HepG2 (cell line): ENCODE data around the gene PLET1. TPM values are rescaled to one million over a fixed set of nuclear protein-coding genes. Genes with fewer than 3 reads are reported as not detected.

Experiments
- ATAC-seq: fragments of 200-7000 bp; cut with Tn5 transposase; 3 replicates; pipeline ENCODE4 v1.9.1; 2020; ENCODE audit warnings: mild to moderate bottlenecking, moderate library complexity
- BruUV-seq: library from RNA; stranded (reverse); fragments of 400-500 nt; replicated peaks from 2 replicates; lab custom pipeline; 2021; lab: Mats Ljungman, UMichigan
- CTCF ChIA-PET: fragments of 300-600 bp; formaldehyde crosslinking; extraction: SDS; loops from one replicate; lab custom pipeline; 2021; ENCODE audit warnings: low total read pairs, inconsistent platforms, low intra/inter-chr PET ratio; lab: Yijun Ruan, JAX
- POLR2A ChIA-PET: fragments of 350-600 bp; sonication (Branson Sonifier 250); formaldehyde crosslinking; loops from one replicate; lab custom pipeline; 2020; ENCODE audit warnings: antibody characterized with exemption, inconsistent platforms; lab: Yijun Ruan, JAX
- DNase-seq: peaks from one replicate; pipeline ENCODE4 v3.0.0-alpha.2; 2015; ENCODE audit warnings: low spot score
- FAIRE-seq: peaks from 3 replicates; lab custom pipeline; 2011; peaks lifted over from hg19 to GRCh38; lab: Jason Lieb, UNC
- H2AFZ ChIP-seq: one replicate; pipeline ENCODE4 v1.6.1; 2011; ENCODE audit warnings: low read length, inconsistent platforms
- H3K27ac ChIP-seq: fragments of 300-600 bp; 3 replicates; pipeline ENCODE4 v1.8.0; 2011; ENCODE audit warnings: mixed run types, mild to moderate bottlenecking, mixed read lengths, low read length, inconsistent platforms; ENCODE audit not compliant: insufficient read depth; ENCODE audit errors: extremely low read length
- H3K27me3 ChIP-seq, 2 experiments: fragments of 200-600 bp in 1 of 2; 2 replicates in 1 of 2; 3 replicates in 1 of 2; pipeline versions ENCODE4 v1.6.0 to v1.8.0; 2011; ENCODE audit warnings: low read length in 2 of 2, mild to moderate bottlenecking in 2 of 2, moderate library complexity in 2 of 2, inconsistent platforms in 1 of 2; ENCODE audit not compliant: insufficient read depth in 2 of 2, control insufficient read depth in 1 of 2
- H3K36me3 ChIP-seq, 2 experiments: fragments of 200-600 bp in 1 of 2; replicated peaks in 1 of 2; 2 replicates in 1 of 2; 3 replicates in 1 of 2; pipeline versions ENCODE4 v1.5.1 to v1.8.0; 2011; ENCODE audit warnings: low read length in 2 of 2, inconsistent platforms in 1 of 2; ENCODE audit not compliant: insufficient read depth in 2 of 2, control insufficient read depth in 1 of 2
- H3K4me1 ChIP-seq: 2 replicates; pipeline ENCODE4 v1.5.1; 2012; ENCODE audit warnings: low read length, inconsistent platforms; ENCODE audit not compliant: insufficient read depth
- H3K4me2 ChIP-seq: 2 replicates; pipeline ENCODE4 v1.6.0; 2011; ENCODE audit warnings: low read depth, low read length, inconsistent platforms
- H3K4me3 ChIP-seq, 3 experiments: fragments of 200-600 bp in 1 of 3; sonication (generic), shearing (Covaris generic) in 1 of 3; replicated peaks in 1 of 3; 2 replicates each; pipeline ENCODE4 v1.5.1; 2011 to 2016; ENCODE audit warnings: low read length in 3 of 3, inconsistent platforms in 2 of 3, low read depth in 2 of 3, mild to moderate bottlenecking in 2 of 3, control low read depth in 1 of 3, mixed read lengths in 1 of 3; ENCODE audit not compliant: insufficient read depth in 1 of 3
- H3K79me2 ChIP-seq: one replicate; pipeline ENCODE4 v1.6.1; 2011; ENCODE audit warnings: low read length, inconsistent platforms; ENCODE audit not compliant: insufficient read depth
- H3K9ac ChIP-seq: 2 replicates; pipeline ENCODE4 v1.6.0; 2011; ENCODE audit warnings: mild to moderate bottlenecking, low read depth, low read length, inconsistent platforms; ENCODE audit not compliant: insufficient read depth
- H3K9me3 ChIP-seq: 2 replicates; pipeline ENCODE4 v1.5.1; 2012; ENCODE audit warnings: mild to moderate bottlenecking, low read length
- H4K20me1 ChIP-seq: 2 replicates; pipeline ENCODE4 v1.6.0; 2011; ENCODE audit warnings: inconsistent platforms, mild to moderate bottlenecking, low read length, moderate library complexity; ENCODE audit not compliant: insufficient read depth
- GATAD2A ChIP-seq: IDR thresholded peaks from 2 replicates; pipeline ENCODE4 v1.6.1; 2016
- HNF4A ChIP-seq: sonication (generic); formaldehyde crosslinking; IDR thresholded peaks from 2 replicates; pipeline ENCODE4 v1.4.0; 2020; ENCODE audit warnings: missing genetic modification reagents
- KAT2B ChIP-seq: fragments of 150-350 bp; IDR thresholded peaks from 2 replicates; pipeline ENCODE4 v1.6.1; 2014; ENCODE audit warnings: low read depth, low read length, borderline replicate concordance
- MIXL1 ChIP-seq: IDR thresholded peaks from 2 replicates; pipeline ENCODE4 v1.6.1; 2016
- RAD21 ChIP-seq: fragments of 450-650 bp; formaldehyde crosslinking; IDR thresholded peaks from 2 replicates; pipeline ENCODE4 v1.5.0; 2020; ENCODE audit warnings: mild to moderate bottlenecking
- RXRB ChIP-seq: IDR thresholded peaks from 2 replicates; pipeline ENCODE4 v1.6.1; 2016; ENCODE audit warnings: borderline replicate concordance, missing genetic modification reagents, missing compliant biosample characterization
- SMC3 ChIP-seq: IDR thresholded peaks from 2 replicates; pipeline ENCODE4 v1.6.1; 2011; ENCODE audit warnings: low read length, improper control_type of control experiment
- SNRNP70 ChIP-seq: fragments of 200-400 bp; formaldehyde crosslinking; IDR thresholded peaks from 2 replicates; pipeline ENCODE4 v1.6.1; 2017; ENCODE audit warnings: mild to moderate bottlenecking, low read depth, low read length, moderate library complexity
- STAG1 ChIP-seq: sonication (generic); formaldehyde crosslinking; IDR thresholded peaks from 2 replicates; pipeline ENCODE4 v1.4.0; 2020; ENCODE audit warnings: missing genetic modification reagents
- ZNF432 ChIP-seq: sonication (generic); formaldehyde crosslinking; IDR thresholded peaks from 2 replicates; pipeline ENCODE4 v1.5.0; 2020; ENCODE audit warnings: missing genetic modification reagents, mild to moderate bottlenecking, borderline replicate concordance
- ZNF816 ChIP-seq: sonication (generic); formaldehyde crosslinking; IDR thresholded peaks from 2 replicates; pipeline ENCODE4 v1.8.0; 2022; ENCODE audit warnings: missing genetic modification reagents, mild to moderate bottlenecking, borderline replicate concordance
- ZSCAN12 ChIP-seq: sonication (generic); formaldehyde crosslinking; IDR thresholded peaks from 2 replicates; pipeline ENCODE4 v1.9.0; 2021; ENCODE audit warnings: mild to moderate bottlenecking, missing genetic modification reagents
- WGBS: methylation state at CpG from one replicate; pipeline ENCODE4 v1.1.6; 2017; ENCODE audit warnings: low lambda C conversion rate; 5-methylcytosine and 5-hydroxymethylcytosine counted together
- in situ Hi-C: cut with HindIII; loops from 2 replicates; pipeline ENCODE4 v1.10.0; 2017; ENCODE audit warnings: low pct_unique_long_range_greater_than_20kb; ENCODE audit not compliant: extremely low pct_ligation_motif_present
- intact Hi-C: fragments of 100-400 bp; cut with micrococcal nuclease; formaldehyde crosslinking; loops from one replicate; pipeline ENCODE4 v1.10.0; 2022; ENCODE audit not compliant: unreplicated experiment
- polyA plus RNA-seq, 8 experiments: library from polyadenylated mRNA; depleted of rRNA in 3 of 8; stranded (reverse) in 7 of 8; unstranded in 1 of 8; fragments of >200 nt; fragmentation: Illumina TruSeq in 4 of 8; extraction: Trizol in 4 of 8; gene quantifications; 2 replicates each; pipeline versions ENCODE4 v1.2.1 to v1.2.3, GENCODE V29; 2011 to 2016; ENCODE audit warnings: low read depth in 4 of 8, missing spikeins in 1 of 8, mixed read lengths in 1 of 8; ENCODE audit not compliant: insufficient read depth in 1 of 8
- total RNA-seq, 5 experiments: library from RNA; depleted of rRNA; stranded (reverse); fragments of >200 nt; fragmentation: Illumina TruSeq; extraction: Trizol; gene quantifications; 2 replicates each; pipeline ENCODE4 v1.2.3, GENCODE V29; 2016; ENCODE audit warnings: low read depth in 1 of 5
- TF ChIP-seq, protein P1 (sequence below): sonication (generic); formaldehyde crosslinking; IDR thresholded peaks from 2 replicates; pipeline ENCODE4 v1.5.0; 2020; ENCODE audit warnings: mild to moderate bottlenecking, missing genetic modification reagents, moderate library complexity
- TF ChIP-seq, protein P2 (sequence below): sonication (generic); formaldehyde crosslinking; IDR thresholded peaks from 2 replicates; pipeline ENCODE4 v1.4.0; 2020; ENCODE audit warnings: missing genetic modification reagents, borderline replicate concordance
- TF ChIP-seq, protein P3 (sequence below), 2 experiments: sonication (generic) in 1 of 2; formaldehyde crosslinking in 1 of 2; IDR thresholded peaks; 2 replicates each; pipeline versions ENCODE4 v1.4.0 to v1.6.1; 2018 to 2020; ENCODE audit warnings: missing genetic modification reagents in 2 of 2, borderline replicate concordance in 1 of 2, low read depth in 1 of 2, mild to moderate bottlenecking in 1 of 2, missing biosample characterization in 1 of 2

Gene PLET1
- total and polyA plus RNA-seq, 2 of the 13 experiments (the other 11 are each of a cell fraction or from before 2014, with no cell fraction given), result not detected

DNA sequence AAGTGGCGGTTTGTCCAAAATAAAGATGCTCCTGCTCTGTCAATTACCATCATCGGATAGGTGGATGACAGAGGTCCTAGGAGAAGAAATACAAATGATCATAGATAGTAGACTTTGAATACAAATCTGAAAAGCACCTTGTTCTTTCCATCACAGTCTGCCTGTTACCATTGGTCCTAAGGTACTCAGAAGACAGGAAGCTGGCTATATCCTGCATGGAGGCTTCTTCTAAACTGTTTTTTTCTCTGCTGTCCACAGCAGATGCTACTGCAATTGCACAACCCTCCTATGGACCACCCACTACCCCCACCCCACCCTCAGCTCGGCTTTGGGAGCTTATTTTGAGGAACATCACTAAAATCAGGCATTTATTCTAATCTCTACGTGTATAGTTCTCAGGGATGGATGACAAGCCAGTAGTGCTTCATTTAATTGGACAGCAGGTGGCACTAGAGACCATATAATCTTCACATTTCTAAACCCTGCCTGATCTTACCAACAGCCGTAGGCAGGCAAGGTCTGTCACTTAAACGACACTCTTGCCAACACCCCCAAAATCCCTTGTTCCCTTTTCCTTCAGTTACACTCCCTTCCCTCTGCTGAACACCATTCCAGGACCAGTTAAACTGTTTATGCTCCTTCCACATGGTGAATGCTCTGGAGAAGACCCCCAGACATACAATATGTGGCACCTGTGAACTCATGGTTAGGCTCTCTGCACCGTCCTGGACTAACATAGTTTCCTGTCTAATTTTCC is 41.0 kb downstream of the PLET1 start:
- Histone ChIP-seq H3K27me3 (no peaks in the 10 kb centered on the region), H3K27ac (no peak overlapping the region), H3K36me3 (no peaks in the 10 kb centered on the region), H3K4me1 (peaks cover 46% of the 10 kb centered on the region), H3K4me2 (peak overlapping the region; percentile 48), H3K9ac (no peak overlapping the region), H3K4me3 (no peak overlapping the region), H4K20me1 (no peaks in the 10 kb centered on the region), H2AFZ (no peak overlapping the region), H3K9me3 (no peaks in the 10 kb centered on the region), H3K79me2 (no peaks in the 10 kb centered on the region)
- ATAC-seq, result peak; percentile 93
- intact Hi-C loops (loop anchor here (1.0 to 10.0 kb wide), 5 partner anchors 61 to 1065 kb away; no protein-coding TSS in a partner anchor), in situ Hi-C loops (loop anchor here (5.0 to 10.0 kb wide), 3 partner anchors 63 to 335 kb away; no protein-coding TSS in a partner anchor)
- BruUV-seq, result no TSS peak
- peak; percentile 92 for FAIRE-seq
- TF ChIP-seq, protein P1, sequence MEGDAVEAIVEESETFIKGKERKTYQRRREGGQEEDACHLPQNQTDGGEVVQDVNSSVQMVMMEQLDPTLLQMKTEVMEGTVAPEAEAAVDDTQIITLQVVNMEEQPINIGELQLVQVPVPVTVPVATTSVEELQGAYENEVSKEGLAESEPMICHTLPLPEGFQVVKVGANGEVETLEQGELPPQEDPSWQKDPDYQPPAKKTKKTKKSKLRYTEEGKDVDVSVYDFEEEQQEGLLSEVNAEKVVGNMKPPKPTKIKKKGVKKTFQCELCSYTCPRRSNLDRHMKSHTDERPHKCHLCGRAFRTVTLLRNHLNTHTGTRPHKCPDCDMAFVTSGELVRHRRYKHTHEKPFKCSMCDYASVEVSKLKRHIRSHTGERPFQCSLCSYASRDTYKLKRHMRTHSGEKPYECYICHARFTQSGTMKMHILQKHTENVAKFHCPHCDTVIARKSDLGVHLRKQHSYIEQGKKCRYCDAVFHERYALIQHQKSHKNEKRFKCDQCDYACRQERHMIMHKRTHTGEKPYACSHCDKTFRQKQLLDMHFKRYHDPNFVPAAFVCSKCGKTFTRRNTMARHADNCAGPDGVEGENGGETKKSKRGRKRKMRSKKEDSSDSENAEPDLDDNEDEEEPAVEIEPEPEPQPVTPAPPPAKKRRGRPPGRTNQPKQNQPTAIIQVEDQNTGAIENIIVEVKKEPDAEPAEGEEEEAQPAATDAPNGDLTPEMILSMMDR (CRISPR knock-in tag), result peak; percentile 91
- TF ChIP-seq RXRB (CRISPR knock-in tag), result 0 out of 2 replicates have a peak, but pooled peaks have one; percentile 15
- no peak for TF ChIP-seq SNRNP70
- TF ChIP-seq RAD21 (CRISPR knock-in tag), result peak; percentile 80
- peak; percentile 88 for TF ChIP-seq MIXL1
- TF ChIP-seq, protein P2, sequence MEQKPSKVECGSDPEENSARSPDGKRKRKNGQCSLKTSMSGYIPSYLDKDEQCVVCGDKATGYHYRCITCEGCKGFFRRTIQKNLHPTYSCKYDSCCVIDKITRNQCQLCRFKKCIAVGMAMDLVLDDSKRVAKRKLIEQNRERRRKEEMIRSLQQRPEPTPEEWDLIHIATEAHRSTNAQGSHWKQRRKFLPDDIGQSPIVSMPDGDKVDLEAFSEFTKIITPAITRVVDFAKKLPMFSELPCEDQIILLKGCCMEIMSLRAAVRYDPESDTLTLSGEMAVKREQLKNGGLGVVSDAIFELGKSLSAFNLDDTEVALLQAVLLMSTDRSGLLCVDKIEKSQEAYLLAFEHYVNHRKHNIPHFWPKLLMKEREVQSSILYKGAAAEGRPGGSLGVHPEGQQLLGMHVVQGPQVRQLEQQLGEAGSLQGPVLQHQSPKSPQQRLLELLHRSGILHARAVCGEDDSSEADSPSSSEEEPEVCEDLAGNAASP (CRISPR knock-in tag), result no peak
- TF ChIP-seq GATAD2A (CRISPR knock-in tag), result 0 out of 2 replicates have a peak, but pooled peaks have one; percentile 3
- peak; percentile 88 for TF ChIP-seq SMC3
- TF ChIP-seq KAT2B, result no peak
- no peak for TF ChIP-seq ZSCAN12
- TF ChIP-seq HNF4A (CRISPR knock-in tag), result no peak
- TF ChIP-seq, protein P3, sequence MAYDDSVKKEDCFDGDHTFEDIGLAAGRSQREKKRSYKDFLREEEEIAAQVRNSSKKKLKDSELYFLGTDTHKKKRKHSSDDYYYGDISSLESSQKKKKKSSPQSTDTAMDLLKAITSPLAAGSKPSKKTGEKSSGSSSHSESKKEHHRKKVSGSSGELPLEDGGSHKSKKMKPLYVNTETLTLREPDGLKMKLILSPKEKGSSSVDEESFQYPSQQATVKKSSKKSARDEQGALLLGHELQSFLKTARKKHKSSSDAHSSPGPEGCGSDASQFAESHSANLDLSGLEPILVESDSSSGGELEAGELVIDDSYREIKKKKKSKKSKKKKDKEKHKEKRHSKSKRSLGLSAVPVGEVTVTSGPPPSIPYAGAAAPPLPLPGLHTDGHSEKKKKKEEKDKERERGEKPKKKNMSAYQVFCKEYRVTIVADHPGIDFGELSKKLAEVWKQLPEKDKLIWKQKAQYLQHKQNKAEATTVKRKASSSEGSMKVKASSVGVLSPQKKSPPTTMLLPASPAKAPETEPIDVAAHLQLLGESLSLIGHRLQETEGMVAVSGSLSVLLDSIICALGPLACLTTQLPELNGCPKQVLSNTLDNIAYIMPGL (CRISPR knock-in tag; IDR thresholded peaks at IDR 0.05; ENCODE audit: borderline replicate concordance in 1 of 2, low read depth in 1 of 2), result 0 out of 4 replicates have a peak, but pooled peaks of 1 of the 2 experiments have one; percentile 36
- no peak for TF ChIP-seq ZNF816 (CRISPR knock-in tag)
- peak; percentile 93 for TF ChIP-seq STAG1 (CRISPR knock-in tag)
- TF ChIP-seq ZNF432, result no peak
- DNase-seq, result peak; percentile 72
- POLR2A ChIA-PET, result no interaction called here
- 24% methylated on average over 7 of the region's 7 CpGs for WGBS
- CTCF ChIA-PET, result interaction anchor here (1.0 to 6.4 kb wide), 3 partner anchors 60 to 1070 kb away, joined by 3 to 128 read pairs (median 10); no protein-coding TSS in a partner anchor
